Ovary (tissue), 9 donors: ENCODE measurements around the gene AMBRA1. TPM values are rescaled to one million over a fixed set of nuclear protein-coding genes. Genes with fewer than 3 reads are reported as not detected.

Source experiments
- DNase-seq, 5 donors: peaks; one replicate each; pipeline ENCODE4 v3.0.0-alpha.2; 2019 to 2020
- H3K27ac ChIP-seq, 2 donors: fragments of 200-600 bp; one replicate each; pipeline versions ENCODE4 v1.5.1 to v1.8.0; 2019 to 2022
- H3K27me3 ChIP-seq: fragments of 200-600 bp; one replicate; pipeline ENCODE4 v1.8.0; 2022
- H3K36me3 ChIP-seq: fragments of 200-600 bp; sonication (generic); one replicate; pipeline ENCODE4 v1.5.1; 2019
- H3K4me1 ChIP-seq: one replicate; pipeline ENCODE4 v1.8.1; 2013; ENCODE audit warnings: mild to moderate bottlenecking, moderate library complexity; ENCODE audit not compliant: insufficient read depth
- H3K4me3 ChIP-seq: fragments of 200-600 bp; sonication (generic); one replicate; pipeline ENCODE4 v1.5.1; 2017
- H3K9me3 ChIP-seq, 2 donors: fragments of 200-600 bp in 1 of 2; sonication (generic) in 1 of 2; one replicate each; pipeline versions ENCODE4 v1.5.1 to v1.8.1; 2013 to 2019; ENCODE audit warnings: mild to moderate bottlenecking in 1 of 2, moderate library complexity in 1 of 2
- CTCF ChIP-seq, 3 donors: fragments of 450-650 bp in 2 of 3; fragments of 200-600 bp in 1 of 3; IDR thresholded peaks; one replicate each; pipeline versions ENCODE4 v1.5.1 to v1.8.0; 2016 to 2022; ENCODE audit warnings: antibody characterized with exemption in 3 of 3, mild to moderate bottlenecking in 1 of 3
- EP300 ChIP-seq: sonication (generic); formaldehyde crosslinking; IDR thresholded peaks from one replicate; pipeline ENCODE4 v1.6.1; 2017; ENCODE audit warnings: antibody characterized with exemption
- POLR2A ChIP-seq: fragments of 450-650 bp; IDR thresholded peaks from one replicate; pipeline ENCODE4 v1.6.1; 2017; ENCODE audit warnings: antibody characterized with exemption, mild to moderate bottlenecking, moderate library complexity
- WGBS, 3 donors: extraction: QIAGEN DNeasy Blood & Tissue Kit in 1 of 3; methylation state at CpG; one replicate each; pipeline versions ENCODE4 v1.1.5 to v1.1.7; 2013 to 2017; 5-methylcytosine and 5-hydroxymethylcytosine counted together
- intact Hi-C, 4 donors: fragments of 100-400 bp; cut with DNase I; formaldehyde crosslinking; loops; one replicate each; pipeline versions ENCODE4 v1.11.0 to v1.15.1; 2022 to 2023
- polyA plus RNA-seq, 2 donors: library from polyadenylated mRNA; stranded (reverse); fragments of 200-250 nt in 1 of 2; fragments of 350-450 nt in 1 of 2; fragmentation: Illumina TruSeq in 1 of 2; extraction: RNeasy Lipid Tissue Mini Kit (QIAGEN cat#74804) in 1 of 2; gene quantifications; one replicate each; pipeline ENCODE4 v1.2.3, GENCODE V29; 2013 to 2014
- total RNA-seq, 7 donors: library from RNA; depleted of rRNA in 2 of 7; stranded (reverse); fragments of >200 nt in 2 of 7; fragmentation: NEBNext Ultra II Directional in 3 of 7; extraction: Animal tissue kit (Norgen Biotek cat#: 25700) in 3 of 7; gene quantifications; one replicate each; pipeline versions ENCODE4 v1.1.0 to v1.2.4, GENCODE V29; 2016 to 2023
- donor health status: DM: no; HTN: no; CAD: no; lungs with moderate emphysema.
- donor health status: DM: no; HTN: no; CAD: no.
- donor health status: Bipolar disorder and iron deficiency.
- donor health status: DM: yes; HTN: yes; CAD: no.
- donor health status: DM: no; HTN: no; CAD: no.
- donor health status: DM: yes; HTN: yes; CAD: no.

Gene AMBRA1
- total and polyA plus RNA-seq, 9 donors = 18.7 to 38.1 (median 30.1) TPM

- Histone ChIP-seq H3K9me3 (no peaks in the 10 kb centered on the region), H3K4me1 (no peaks in the 10 kb centered on the region), H3K36me3 (no peaks in the 10 kb centered on the region), H3K27ac (no peak overlapping the region), H3K27me3 (no peaks in the 10 kb centered on the region), H3K4me3 (no peak overlapping the region)
- WGBS, 3 donors = 92 to 95% (median 93%) methylated on average over 2 of the region's 2 CpGs
- intact Hi-C loops = no loop called here
- TF ChIP-seq EP300 (no peak), CTCF (IDR thresholded peaks at IDR 0.05) (no peak), POLR2A (no peak)
- DNase-seq = no peak
Observed at GRCh38 chr11:46498968-46499367, 94.9 kb downstream of the AMBRA1 start.

- intact Hi-C loops = no loop called here
- no peaks in the 10 kb centered on the region for H3K36me3 ChIP-seq
- H3K27me3 ChIP-seq = no peaks in the 10 kb centered on the region
- WGBS, 3 donors = 37 to 61% (median 50%) methylated on average over 1 of the region's 1 CpG
- H3K27ac ChIP-seq = no peak overlapping the region
- H3K4me3 ChIP-seq = no peak overlapping the region
- no peak for DNase-seq
- H3K4me1 ChIP-seq = no peaks in the 10 kb centered on the region
- no peak for TF ChIP-seq EP300
- no peak for TF ChIP-seq CTCF (IDR thresholded peaks at IDR 0.05)
- no peak for TF ChIP-seq POLR2A
- no peaks in the 10 kb centered on the region for H3K9me3 ChIP-seq
Observed at GRCh38 chr11:46498179-46498578, 95.6 kb downstream of the AMBRA1 start.

- Histone ChIP-seq H3K36me3 (no peaks in the 10 kb centered on the region), H3K9me3 (no peaks in the 10 kb centered on the region), H3K27ac (no peak overlapping the region), H3K4me1 (no peaks in the 10 kb centered on the region), H3K4me3 (no peak overlapping the region), H3K27me3 (no peaks in the 10 kb centered on the region)
- no peak for DNase-seq
- TF ChIP-seq CTCF (IDR thresholded peaks at IDR 0.05) = no peak
- no peak for TF ChIP-seq POLR2A
- TF ChIP-seq EP300 = no peak
- intact Hi-C loops = no loop called here
- WGBS, 3 donors = 77 to 84% (median 80%) methylated on average over 4 of the region's 4 CpGs
Observed at GRCh38 chr11:46497498-46497897, 96.3 kb downstream of the AMBRA1 start.

GRCh38 chr11:46493791-46494190 lies 100.0 kb downstream of the AMBRA1 start:
- Histone ChIP-seq H3K36me3 (no peaks in the 10 kb centered on the region), H3K4me3 (no peak overlapping the region), H3K27ac (no peak overlapping the region), H3K4me1 (peaks cover 2% of the 10 kb centered on the region), H3K9me3 (no peaks in the 10 kb centered on the region), H3K27me3 (no peaks in the 10 kb centered on the region)
- DNase-seq = no peak
- TF ChIP-seq EP300 = no peak
- TF ChIP-seq POLR2A = no peak
- TF ChIP-seq CTCF (IDR thresholded peaks at IDR 0.05) = no peak
- WGBS, 3 donors = 86 to 92% (median 91%) methylated on average over 9 of the region's 9 CpGs
- intact Hi-C loops = no loop called here

GRCh38 chr11:46492532-46492931 lies 101.3 kb downstream of the AMBRA1 start:
- no peak for DNase-seq
- Histone ChIP-seq H3K27ac (no peak overlapping the region), H3K4me1 (peaks cover 2% of the 10 kb centered on the region), H3K4me3 (no peak overlapping the region), H3K36me3 (no peaks in the 10 kb centered on the region), H3K27me3 (no peaks in the 10 kb centered on the region), H3K9me3 (no peaks in the 10 kb centered on the region)
- intact Hi-C loops = no loop called here
- 73 to 78% (median 76%) methylated on average over 11 of the region's 11 CpGs for WGBS, 3 donors
- TF ChIP-seq EP300 (no peak), POLR2A (no peak), CTCF (IDR thresholded peaks at IDR 0.05) (no peak)
